Activated naive CD4-positive, alpha-beta T cell treated with anti-CD3 and anti-CD28 coated beads, Interleukin-2, amount 50 U/mL, for 72 hours (primary cell): Measurements from ENCODE around the gene TMEM255A. TPM values are rescaled to one million over a fixed set of nuclear protein-coding genes. Genes with fewer than 3 reads are reported as not detected.

ENCODE experiments used
- ATAC-seq, 2 donors: fragments of 150-1000 bp; cut with Tn5 transposase; 2 replicates each; pipeline ENCODE4 v1.10.0; 2021; ENCODE audit warnings: mild to moderate bottlenecking in 2 of 2, moderate library complexity in 2 of 2
- DNase-seq, 2 donors: peaks; one replicate each; pipeline ENCODE4 v3.0.0; 2021 to 2022; ENCODE audit warnings: low spot score in 2 of 2
- H3K27ac Mint-ChIP-seq, 2 donors: one replicate each; pipeline ENCODE4 v1.8.0; 2022; ENCODE audit warnings: mild to moderate bottlenecking in 2 of 2, mixed read lengths in 2 of 2
- H3K36me3 Mint-ChIP-seq, 2 donors: one replicate each; pipeline ENCODE4 v1.8.0; 2022; ENCODE audit warnings: mixed read lengths in 2 of 2
- H3K9me3 Mint-ChIP-seq, 2 donors: one replicate each; pipeline ENCODE4 v1.8.0; 2022; ENCODE audit warnings: mixed read lengths in 2 of 2
- total RNA-seq, 2 donors: library from RNA; stranded (reverse); gene quantifications; one replicate each; pipeline ENCODE4 v1.2.3, GENCODE V29; 2022

The TMEM255A gene
- total RNA-seq, 2 donors from 2014 or later: not detected

DNA sequence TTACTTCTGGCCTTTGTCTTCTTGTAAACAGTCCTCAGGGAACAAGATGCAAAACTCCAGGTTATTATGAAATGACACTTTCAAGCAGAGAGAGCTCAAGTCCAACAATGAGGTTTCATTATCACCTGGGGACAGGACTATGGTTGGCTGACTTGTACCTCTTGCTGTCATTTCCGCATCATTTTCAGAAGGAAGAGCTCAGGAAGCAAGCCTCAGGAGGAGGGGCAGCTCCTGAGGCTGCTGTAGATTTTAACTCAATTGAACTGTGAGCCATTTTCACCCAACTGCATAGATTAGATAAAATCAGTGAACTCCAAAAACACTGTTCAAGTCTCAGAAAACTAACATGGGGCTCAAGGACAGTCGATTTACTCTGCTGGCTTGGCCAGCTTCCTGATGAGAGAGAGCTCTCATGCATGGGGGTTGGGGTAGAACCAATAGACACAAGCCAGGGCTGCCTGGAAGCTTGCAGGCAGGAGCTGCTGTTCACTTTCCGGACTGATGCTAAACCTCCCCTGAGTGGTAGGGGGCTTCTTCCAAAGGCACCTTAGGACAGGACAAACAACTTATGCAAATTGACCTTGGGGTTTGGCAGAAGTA, 23.6 kb downstream of the TMEM255A start:
- DNase-seq (no peak), ATAC-seq (no peak)
- H3K9me3 Mint-ChIP-seq: peaks cover 0 to 5% of the 10 kb centered on the region in 2 donors
- no peak overlapping the region for H3K27ac Mint-ChIP-seq
- peaks cover 0 to 5% of the 10 kb centered on the region in 2 donors for H3K36me3 Mint-ChIP-seq

DNA sequence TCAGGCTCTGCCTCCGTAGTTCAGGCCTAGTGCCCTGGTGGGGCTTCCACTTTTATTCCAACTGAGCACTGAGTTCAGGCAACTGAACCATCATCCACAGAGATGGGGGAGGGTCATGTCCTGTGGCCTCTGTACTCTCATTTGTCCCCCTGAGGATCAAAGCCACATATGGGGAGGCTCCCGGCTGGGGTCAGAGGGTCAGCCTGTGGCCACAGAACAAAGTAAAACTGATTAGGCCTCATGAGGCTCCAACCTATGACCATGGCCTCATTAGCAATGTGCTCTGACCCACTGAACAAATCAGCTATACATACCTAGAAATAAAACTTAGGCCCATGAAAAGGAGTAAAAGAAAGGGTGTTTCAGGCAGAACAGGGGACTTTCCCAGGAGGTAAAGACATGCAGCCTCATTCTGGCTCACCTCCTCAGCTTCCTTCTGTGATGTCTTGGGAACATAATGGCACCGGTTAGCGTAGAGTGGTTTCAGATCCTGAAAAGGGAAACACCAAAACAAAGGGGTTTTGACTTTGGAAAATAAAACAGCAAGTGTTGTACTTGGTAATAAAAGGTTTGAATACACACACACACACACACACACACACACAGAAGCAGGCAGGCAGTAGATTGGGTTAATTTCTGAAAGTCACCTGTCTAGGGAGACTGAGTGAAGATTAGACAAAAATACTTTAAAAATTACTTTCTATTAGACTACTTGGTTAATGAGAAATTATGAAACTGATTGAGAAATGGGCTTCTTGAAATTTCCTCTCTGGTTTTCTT, 24.3 kb downstream of the TMEM255A start:
- DNase-seq (no peak), ATAC-seq (no peak)
- H3K9me3 Mint-ChIP-seq: peaks cover 0 to 5% of the 10 kb centered on the region in 2 donors
- H3K27ac Mint-ChIP-seq: no peak overlapping the region
- peaks cover 0 to 5% of the 10 kb centered on the region in 2 donors for H3K36me3 Mint-ChIP-seq

DNA sequence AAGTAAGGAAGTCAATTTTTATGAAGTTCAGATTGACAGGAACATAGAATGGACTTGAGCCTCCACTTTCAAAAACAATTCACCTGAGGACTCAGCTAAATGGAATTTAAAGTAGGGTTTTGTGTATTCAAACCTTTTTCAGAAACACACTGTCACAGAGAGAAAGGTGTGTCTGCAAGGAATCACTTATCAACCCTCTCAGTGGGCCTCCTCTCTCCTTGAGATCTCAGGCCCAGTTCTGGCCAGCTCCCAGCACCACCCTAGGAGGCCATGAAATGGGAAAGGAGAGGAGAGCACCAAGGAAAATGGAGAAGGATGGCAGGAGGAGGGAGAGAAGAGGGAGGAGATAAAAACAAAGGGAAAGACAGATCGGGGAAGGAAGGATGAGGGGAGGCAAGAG, 28.6 kb downstream of the TMEM255A start:
- DNase-seq (no peak), ATAC-seq (no peak)
- peaks cover 0 to 5% of the 10 kb centered on the region in 2 donors for H3K9me3 Mint-ChIP-seq
- no peak overlapping the region for H3K27ac Mint-ChIP-seq
- H3K36me3 Mint-ChIP-seq: peaks cover 0 to 5% of the 10 kb centered on the region in 2 donors

- Mint-ChIP-seq H3K27ac (no peak overlapping the region), H3K36me3 (peaks cover 0 to 5% of the 10 kb centered on the region in 2 donors), H3K9me3 (peaks cover 0 to 5% of the 10 kb centered on the region in 2 donors)
- no peak for ATAC-seq
- no peak for DNase-seq
Measured at GRCh38 chrX:120281761-120282160, 29.5 kb downstream of the TMEM255A start.

GRCh38 chrX:120281021-120281624, 30.1 kb downstream of the TMEM255A start:
- DNase-seq: no peak
- peaks cover 0 to 5% of the 10 kb centered on the region in 2 donors for H3K36me3 Mint-ChIP-seq
- H3K9me3 Mint-ChIP-seq: peaks cover 0 to 5% of the 10 kb centered on the region in 2 donors
- no peak overlapping the region for H3K27ac Mint-ChIP-seq
- ATAC-seq: no peak

- no peak for ATAC-seq
Measured at GRCh38 chrX:120274958-120275357, 36.3 kb downstream of the TMEM255A start.

GRCh38 chrX:120274145-120274544, 37.1 kb downstream of the TMEM255A start:
- no peaks in the 10 kb centered on the region for H3K9me3 Mint-ChIP-seq
- no peak overlapping the region for H3K27ac Mint-ChIP-seq
- DNase-seq: no peak
- no peak for ATAC-seq
- no peaks in the 10 kb centered on the region for H3K36me3 Mint-ChIP-seq

More at GRCh38 chrX:120274958-120275357, 36.3 kb downstream of the TMEM255A start:
- Mint-ChIP-seq H3K36me3 (no peaks in the 10 kb centered on the region), H3K9me3 (no peaks in the 10 kb centered on the region), H3K27ac (no peak overlapping the region)
- DNase-seq: no peak

GRCh38 chrX:120271218-120271617, 40.0 kb downstream of the TMEM255A start:
- no peaks in the 10 kb centered on the region for H3K36me3 Mint-ChIP-seq
- no peak overlapping the region for H3K27ac Mint-ChIP-seq
- ATAC-seq (no peak), DNase-seq (no peak)
- H3K9me3 Mint-ChIP-seq: no peaks in the 10 kb centered on the region

GRCh38 chrX:120270567-120270966, 40.7 kb downstream of the TMEM255A start:
- Mint-ChIP-seq H3K36me3 (no peaks in the 10 kb centered on the region), H3K27ac (no peak overlapping the region), H3K9me3 (no peaks in the 10 kb centered on the region)
- ATAC-seq: no peak
- DNase-seq: no peak

DNA sequence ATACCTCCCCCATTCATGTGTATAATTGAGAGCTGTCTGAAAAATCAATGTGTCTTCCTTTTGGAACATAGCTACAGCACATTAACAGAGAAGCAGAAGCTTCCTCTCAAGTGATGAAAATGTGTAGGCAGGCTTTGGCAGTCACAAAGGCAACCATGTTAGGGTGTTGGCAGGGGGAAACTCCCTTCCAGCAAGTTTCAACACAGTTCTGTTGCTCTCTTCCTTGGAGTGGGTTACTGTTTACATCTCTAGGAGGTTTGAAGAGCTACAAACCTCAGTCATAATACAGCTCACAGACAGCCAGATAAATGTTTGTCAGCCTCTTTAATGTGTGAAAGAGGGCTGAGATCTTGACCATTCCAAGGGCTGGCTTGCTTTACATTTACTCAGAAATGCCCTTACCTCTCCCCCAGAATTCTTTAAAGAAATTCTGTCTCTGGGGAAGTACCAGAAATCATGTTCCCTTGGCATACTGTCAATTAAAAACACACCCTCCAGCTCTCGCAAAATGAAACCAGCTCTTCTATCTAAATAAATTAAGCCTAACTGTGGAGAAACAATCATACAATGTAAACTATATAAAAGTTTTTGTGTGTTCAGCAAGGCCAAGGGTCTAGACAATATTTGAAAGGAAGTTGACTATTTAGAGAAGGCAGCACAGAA, 41.8 kb downstream of the TMEM255A start:
- ATAC-seq (peak; percentile 59 to 69), DNase-seq (no peak)
- H3K36me3 Mint-ChIP-seq: no peaks in the 10 kb centered on the region
- no peaks in the 10 kb centered on the region for H3K9me3 Mint-ChIP-seq
- peak overlapping the region in 1 of 2 donors; percentile 54 for H3K27ac Mint-ChIP-seq

DNA sequence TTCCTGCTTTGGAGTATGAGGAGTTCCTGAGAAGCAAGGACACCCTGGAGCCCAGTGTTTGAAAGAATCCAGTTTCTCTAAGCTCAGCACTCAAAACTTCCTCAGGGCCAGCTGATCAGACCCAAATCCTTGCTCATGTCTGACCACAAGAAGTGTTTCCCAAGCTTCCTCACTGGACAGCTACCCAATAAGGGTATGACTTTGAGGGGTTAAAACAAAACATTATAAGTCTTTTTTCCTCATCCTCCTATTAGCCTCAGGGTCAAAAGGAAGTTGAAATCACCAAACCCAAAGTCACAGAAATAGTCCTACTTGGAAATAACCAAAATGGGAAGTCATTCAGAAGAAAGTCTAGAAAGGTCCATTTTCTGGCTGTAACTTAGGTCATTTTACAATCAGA, 46.9 kb downstream of the TMEM255A start:
- Mint-ChIP-seq H3K36me3 (no peaks in the 10 kb centered on the region), H3K27ac (no peak overlapping the region), H3K9me3 (no peaks in the 10 kb centered on the region)
- no peak for DNase-seq
- ATAC-seq: no peak

DNA sequence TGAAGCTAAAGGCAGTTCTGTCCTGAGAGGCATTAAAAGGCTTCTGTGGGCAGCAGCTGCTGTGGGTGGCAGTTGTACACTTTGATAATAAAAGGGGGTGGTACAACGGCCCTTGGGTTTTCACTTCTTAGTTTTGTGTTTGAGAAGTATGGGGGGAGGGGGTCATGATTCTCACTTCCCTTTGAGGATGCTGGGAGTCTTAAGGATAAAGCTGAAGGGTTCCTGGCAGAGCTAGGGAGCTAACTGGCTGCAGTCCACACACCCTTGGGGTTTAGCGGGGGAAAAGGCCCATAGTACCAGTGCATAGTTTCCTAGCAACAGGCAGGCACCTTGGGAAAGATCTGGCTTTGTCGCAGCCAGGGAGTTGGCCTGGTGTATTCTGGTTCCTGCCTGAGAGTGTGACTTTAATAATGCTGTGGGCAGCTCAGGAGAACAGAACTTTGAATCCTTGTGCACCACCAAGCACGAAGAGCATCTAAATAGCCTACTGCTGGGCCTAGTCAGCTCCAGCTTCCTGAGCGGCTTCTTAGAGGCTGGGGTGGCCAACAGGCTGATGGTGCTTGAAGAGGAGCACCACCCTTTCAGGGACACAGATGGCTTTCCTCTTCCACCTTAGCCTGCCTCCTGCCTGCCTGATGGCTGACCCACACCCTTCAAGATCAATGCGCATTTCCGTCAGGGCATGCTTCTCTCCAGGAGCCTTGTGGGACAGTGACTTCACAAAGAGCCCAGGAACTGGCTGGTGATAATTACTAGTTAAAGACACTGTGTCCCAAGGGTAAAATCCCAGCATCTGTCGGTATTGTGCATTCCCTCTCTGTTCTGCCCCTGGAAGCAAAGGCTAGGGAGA, 48.2 kb downstream of the TMEM255A start:
- Mint-ChIP-seq H3K9me3 (no peaks in the 10 kb centered on the region), H3K36me3 (no peaks in the 10 kb centered on the region), H3K27ac (no peak overlapping the region)
- DNase-seq (no peak), ATAC-seq (no peak)

GRCh38 chrX:120260369-120260768, 50.9 kb downstream of the TMEM255A start:
- peaks cover 0 to 3% of the 10 kb centered on the region in 2 donors for H3K36me3 Mint-ChIP-seq
- no peaks in the 10 kb centered on the region for H3K9me3 Mint-ChIP-seq
- ATAC-seq: no peak
- no peak overlapping the region for H3K27ac Mint-ChIP-seq
- DNase-seq: no peak

DNA sequence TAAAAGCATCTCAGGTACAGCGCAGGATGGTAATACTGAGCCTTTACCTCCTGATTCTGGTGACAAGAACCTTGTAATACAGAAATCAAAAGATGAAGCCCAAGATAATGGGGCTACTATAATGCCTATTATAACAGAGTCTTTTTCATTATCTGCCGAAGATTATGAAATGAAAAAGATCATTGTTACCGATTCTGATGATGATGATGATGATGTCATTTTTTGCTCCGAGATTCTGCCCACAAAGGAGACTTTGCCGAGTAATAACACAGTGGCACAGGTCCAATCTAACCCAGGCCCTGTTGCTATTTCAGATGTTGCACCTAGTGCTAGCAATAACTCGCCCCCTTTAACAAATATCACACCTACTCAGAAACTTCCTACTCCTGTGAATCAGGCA, 57.5 kb downstream of the TMEM255A start:
- no peak for ATAC-seq
- no peak for DNase-seq
- Mint-ChIP-seq H3K9me3 (no peaks in the 10 kb centered on the region), H3K27ac (no peak overlapping the region), H3K36me3 (peaks cover 10 to 24% of the 10 kb centered on the region in 2 donors)

GRCh38 chrX:120251471-120252011, 59.7 kb downstream of the TMEM255A start:
- no peaks in the 10 kb centered on the region for H3K9me3 Mint-ChIP-seq
- ATAC-seq (peak in 1 of 2 donors; percentile 28), DNase-seq (peak; percentile 6 to 57)
- peaks cover 10 to 24% of the 10 kb centered on the region in 2 donors for H3K36me3 Mint-ChIP-seq
- H3K27ac Mint-ChIP-seq: peak overlapping the region; percentile 91 to 92
